ENCODE data around the gene PHLPP1.

The PHLPP1 gene

DNA sequence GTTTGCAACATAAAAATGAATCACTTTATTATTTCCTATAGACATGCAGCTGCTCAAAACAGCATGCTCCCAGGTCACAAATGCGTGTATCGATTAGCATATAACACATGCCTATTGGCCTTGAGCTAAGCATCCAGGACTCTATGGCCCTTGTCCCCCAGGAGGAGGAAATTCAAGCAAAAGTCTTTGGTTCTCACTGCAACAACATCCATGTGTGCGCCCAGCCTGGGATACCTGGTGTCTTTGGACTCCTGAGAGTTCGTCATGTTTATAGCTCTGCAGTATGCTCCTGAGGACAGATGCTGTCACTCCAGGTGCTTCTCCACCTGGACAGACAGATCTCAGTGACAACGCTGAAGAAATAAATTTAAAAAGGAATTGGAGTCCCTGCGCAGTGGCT lies 284.6 kb downstream of the PHLPP1 start:
- no peak for DNase-seq (ENCODE audit: low read depth in 1 of 2, low spot score in 1 of 2)

- DNase-seq (ENCODE audit: low read depth in 1 of 2, low spot score in 1 of 2), result no peak
Measured at GRCh38 chr18:63000839-63001238, 285.5 kb downstream of the PHLPP1 start.

DNA sequence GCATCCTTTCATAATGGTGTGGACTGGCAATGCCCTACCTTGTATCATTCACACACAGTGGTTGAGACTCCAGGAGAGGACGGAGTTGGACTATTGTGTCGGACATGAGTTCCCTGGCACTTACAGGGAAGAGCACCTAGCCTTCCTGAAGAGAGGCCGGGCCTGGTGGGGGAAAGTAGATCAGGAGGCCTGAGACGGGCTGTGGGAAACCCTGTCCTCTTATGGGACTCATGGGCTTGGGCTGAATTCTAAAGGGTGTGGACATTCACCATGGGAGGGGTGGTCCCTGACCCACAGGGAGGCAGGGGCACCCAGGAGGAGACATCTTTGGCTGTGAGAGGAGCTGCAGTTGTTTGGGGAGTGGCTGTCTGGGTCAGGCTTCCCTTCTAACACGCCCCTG lies 286.5 kb downstream of the PHLPP1 start:
- no peak for DNase-seq (ENCODE audit: low read depth in 1 of 2, low spot score in 1 of 2)

DNA sequence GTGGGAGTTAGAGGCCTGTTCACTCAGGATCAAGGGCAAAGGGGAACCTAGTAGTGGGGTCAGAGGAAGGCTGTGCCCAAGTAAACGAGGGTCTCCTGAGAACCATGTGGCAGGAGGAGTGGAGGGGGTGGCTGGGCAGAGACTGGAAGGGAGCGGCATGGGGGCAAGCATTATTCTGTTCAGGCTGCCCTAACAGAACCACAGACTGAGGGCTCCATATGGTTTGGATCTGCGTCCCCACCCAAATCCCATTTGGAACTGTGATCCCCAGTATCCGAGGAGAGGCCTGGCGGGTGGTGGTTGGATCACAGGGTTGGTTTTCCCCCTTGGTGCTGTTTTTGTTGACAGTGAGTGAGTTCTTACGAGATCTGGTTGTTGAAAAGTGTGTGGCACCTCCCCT lies 287.0 kb downstream of the PHLPP1 start:
- no peak for DNase-seq (ENCODE audit: low read depth in 1 of 2, low spot score in 1 of 2)

GRCh38 chr18:63002803-63003445 lies 287.6 kb downstream of the PHLPP1 start:
- no peak for DNase-seq (ENCODE audit: low read depth in 1 of 2, low spot score in 1 of 2)

- DNase-seq (ENCODE audit: low read depth in 1 of 2, low spot score in 1 of 2), result no peak
Measured at GRCh38 chr18:63003899-63004298, 288.6 kb downstream of the PHLPP1 start.

GRCh38 chr18:63004466-63005089 lies 289.2 kb downstream of the PHLPP1 start:
- DNase-seq (ENCODE audit: low read depth in 1 of 2, low spot score in 1 of 2), result no peak

DNA sequence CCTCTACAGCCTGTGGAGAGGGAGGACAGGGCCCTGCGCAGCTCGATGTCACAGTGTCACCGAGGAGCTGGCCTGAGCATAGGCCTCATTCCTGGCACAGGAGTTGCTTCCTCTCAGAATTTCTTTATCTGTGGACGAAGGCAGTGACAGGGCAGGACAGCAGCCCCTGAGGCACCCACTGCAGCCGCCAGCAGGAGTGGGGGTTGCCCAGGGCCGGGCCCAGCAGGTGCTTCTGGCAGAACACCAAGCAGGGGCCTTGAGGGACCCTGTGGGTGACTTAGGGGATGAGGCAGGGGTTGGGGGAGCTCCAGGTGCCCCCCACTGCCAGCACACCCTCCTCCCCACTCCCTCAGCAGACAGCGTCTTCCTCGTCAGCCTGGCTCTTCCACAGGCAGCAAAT lies 290.0 kb downstream of the PHLPP1 start:
- no peak for DNase-seq (ENCODE audit: low read depth in 1 of 2, low spot score in 1 of 2)

DNA sequence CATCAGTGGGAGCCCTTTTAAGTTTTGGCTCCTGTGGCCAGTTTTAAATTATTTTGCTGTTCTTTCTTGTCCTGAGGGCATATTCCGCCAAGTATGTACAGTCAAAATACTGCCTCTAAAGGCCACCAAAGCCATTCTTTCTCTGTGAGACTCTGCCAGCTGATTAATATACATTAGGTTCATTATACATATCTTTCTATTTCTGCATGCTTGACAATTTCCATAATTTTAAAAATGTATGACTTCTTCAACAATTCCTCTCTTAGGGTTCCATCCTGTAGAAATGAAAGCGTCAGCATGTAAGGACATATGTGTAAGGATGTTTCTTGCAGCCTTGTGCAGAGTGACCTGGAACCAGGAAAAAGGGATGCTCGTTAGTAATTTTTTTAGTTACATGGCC lies 291.9 kb downstream of the PHLPP1 start:
- DNase-seq (ENCODE audit: low read depth in 1 of 2, low spot score in 1 of 2), result no peak

- DNase-seq (ENCODE audit: low read depth in 1 of 2, low spot score in 1 of 2), result peak in 1 of 2 donors; percentile 36
Measured at GRCh38 chr18:63016270-63016669, 300.9 kb downstream of the PHLPP1 start.

DNA sequence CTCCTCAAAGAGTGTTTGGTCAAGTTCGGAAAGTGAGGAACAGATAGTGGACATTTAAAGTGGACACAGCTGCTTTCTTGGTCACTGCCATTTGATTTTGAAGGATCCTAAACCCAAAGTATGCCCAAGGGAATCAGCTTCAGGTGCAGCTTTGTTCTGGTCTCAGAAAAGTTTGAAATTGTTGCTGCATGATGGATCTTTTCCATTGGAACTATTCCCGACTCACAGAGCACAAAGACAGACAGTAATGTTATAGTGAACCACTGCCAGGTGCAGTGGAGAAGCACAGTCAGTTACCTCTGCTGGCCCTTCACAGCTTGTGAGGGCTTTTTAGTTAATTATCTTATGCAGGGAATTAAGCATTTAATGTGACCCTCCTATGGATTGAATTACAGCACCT lies 301.7 kb downstream of the PHLPP1 start:
- DNase-seq (ENCODE audit: low read depth in 1 of 2, low spot score in 1 of 2), result no peak

- no peak for DNase-seq (ENCODE audit: low read depth in 1 of 2, low spot score in 1 of 2)
Measured at GRCh38 chr18:63017977-63018376, 302.6 kb downstream of the PHLPP1 start.

GRCh38 chr18:63022429-63023022 lies 307.2 kb downstream of the PHLPP1 start:
- DNase-seq (ENCODE audit: low read depth in 1 of 2, low spot score in 1 of 2), result no peak

DNA sequence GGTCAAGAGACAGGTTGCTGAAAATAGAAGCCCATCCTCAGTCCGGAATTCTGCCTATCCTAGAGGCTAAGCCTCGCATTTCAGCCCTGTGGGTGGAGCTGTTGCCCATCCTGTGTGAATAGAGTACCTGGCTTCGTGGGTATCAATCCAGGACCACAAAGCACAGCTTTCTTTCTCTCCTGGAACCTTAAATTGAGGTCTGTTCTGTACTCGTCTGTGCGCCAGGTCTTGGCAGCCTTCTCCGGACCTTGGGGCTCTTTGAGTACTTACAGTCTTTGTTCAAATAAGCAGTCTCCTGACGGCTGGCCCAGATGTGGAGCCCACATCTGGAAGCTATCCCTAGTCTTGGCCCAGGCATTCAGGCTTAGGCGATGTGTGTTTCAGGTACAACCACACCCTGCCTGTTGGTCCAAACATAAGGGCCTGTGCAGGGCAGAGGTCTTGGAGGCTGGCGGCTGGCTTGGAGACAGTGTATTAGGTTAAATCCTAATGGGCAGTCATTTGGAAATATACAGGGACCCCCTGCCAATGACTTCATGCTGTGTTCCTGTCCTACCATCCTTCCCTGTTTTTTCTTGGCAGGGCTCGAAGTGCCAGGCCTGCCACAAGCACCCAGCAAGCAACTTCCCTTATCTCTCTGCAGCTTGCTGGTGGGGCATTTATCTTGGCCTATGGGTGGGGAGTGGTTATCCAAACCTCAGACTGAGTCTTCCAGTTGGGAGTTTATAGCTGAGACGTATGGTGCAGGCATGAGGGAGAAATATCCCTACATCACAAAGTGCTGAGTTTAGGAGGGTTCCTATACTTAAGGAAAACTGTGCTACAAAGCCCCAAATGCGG lies 310.1 kb downstream of the PHLPP1 start:
- DNase-seq (ENCODE audit: low read depth in 1 of 2, low spot score in 1 of 2), result no peak

- no peak for DNase-seq (ENCODE audit: low read depth in 1 of 2, low spot score in 1 of 2)
Measured at GRCh38 chr18:63028380-63028779, 313.0 kb downstream of the PHLPP1 start.

All from activated CD4-positive, alpha-beta T cell treated with anti-CD3 and anti-CD28 coated beads, Interleukin-2, amount 50 U/mL, for 24 hours (primary cell).